K562 (cell line): ENCODE measurements around the gene FES. TPM values are rescaled to one million over a fixed set of nuclear protein-coding genes. Genes with fewer than 3 reads are reported as not detected.

Source experiments
- ARHGAP35 ChIP-seq: fragments of 450-650 bp; IDR thresholded peaks from 2 replicates; pipeline ENCODE4 v1.6.1; 2018; ENCODE audit not compliant: partially characterized antibody
- CTBP1 ChIP-seq: fragments of 450-650 bp; IDR thresholded peaks from 2 replicates; pipeline ENCODE4 v1.6.1; 2016; ENCODE audit warnings: borderline replicate concordance
- GTF2F1 ChIP-seq: IDR thresholded peaks from 2 replicates; pipeline ENCODE4 v1.6.1; 2011; ENCODE audit warnings: low read depth, low read length, improper control_type of control experiment
- MBD2 ChIP-seq: sonication (generic); IDR thresholded peaks from 2 replicates; pipeline ENCODE4 v1.6.1; 2016; ENCODE audit warnings: low read depth, borderline replicate concordance
- NCOA1 ChIP-seq: fragments of 450-650 bp; IDR thresholded peaks from 2 replicates; pipeline ENCODE4 v1.6.1; 2016; ENCODE audit warnings: low read depth
- SNRNP70 ChIP-seq: fragments of 200-400 bp; formaldehyde crosslinking; optimal IDR thresholded peaks from 2 replicates; pipeline ENCODE3; 2017; ENCODE audit warnings: low read depth, low read length
- TRIM28 ChIP-seq: fragments of 450-650 bp; IDR thresholded peaks from 2 replicates; pipeline ENCODE4 v1.6.1; 2017
- ZBED1 ChIP-seq: IDR thresholded peaks from 2 replicates; pipeline ENCODE4 v1.6.1; 2014
- ZZZ3 ChIP-seq: fragments of 450-650 bp; IDR thresholded peaks from 2 replicates; pipeline ENCODE4 v1.6.1; 2016; ENCODE audit warnings: antibody characterized with exemption, mild to moderate bottlenecking, moderate library complexity
- polyA plus RNA-seq, 8 experiments: library from polyadenylated mRNA; depleted of rRNA in 4 of 8; stranded (reverse) in 5 of 8; unstranded in 3 of 8; fragments of >200 nt; fragmentation: Nextera tagmentation in 2 of 8; fragmentation: Illumina TruSeq in 1 of 8; extraction: Ambion mirVana in 2 of 8; extraction: Trizol in 1 of 8; gene quantifications; 2 replicates each; pipeline versions ENCODE4 v1.2.1 to v1.2.3, GENCODE V29; 2011 to 2014; ENCODE audit warnings: inconsistent platforms in 1 of 8, missing spikeins in 1 of 8
- total RNA-seq, 7 experiments: library from RNA; depleted of rRNA in 6 of 7; stranded (reverse); fragments of >200 nt in 6 of 7; fragmentation: Illumina TruSeq in 2 of 7; extraction: Trizol in 2 of 7; gene quantifications; 2 replicates each; pipeline versions ENCODE4 v1.2.1 to v1.2.3, GENCODE V29; 2011 to 2021; ENCODE audit warnings: low replicate concordance in 1 of 7
- TF ChIP-seq, protein P1 (sequence below): fragments of 450-650 bp; IDR thresholded peaks from 2 replicates; pipeline ENCODE4 v1.6.1; 2016; ENCODE audit warnings: antibody characterized with exemption
- TF ChIP-seq, protein P2 (sequence below): fragments of 450-650 bp; IDR thresholded peaks from 2 replicates; pipeline ENCODE4 v1.6.1; 2018; ENCODE audit warnings: mild to moderate bottlenecking, low read depth; ENCODE audit not compliant: partially characterized antibody
- TF ChIP-seq, protein P3 (sequence below): fragments of 450-650 bp; conservative IDR thresholded peaks from 2 replicates; pipeline ENCODE4 v1.6.1; 2016; ENCODE audit warnings: missing genetic modification characterization, low read depth, mild to moderate bottlenecking, control low read depth, missing compliant biosample characterization
- TF ChIP-seq, protein P4 (sequence below): IDR thresholded peaks from 3 replicates; pipeline ENCODE4 v1.6.1; 2011; ENCODE audit warnings: borderline replicate concordance, mild to moderate bottlenecking; ENCODE audit not compliant: insufficient read length, insufficient read depth
- TF ChIP-seq, protein P5 (sequence below): sonication (generic); formaldehyde crosslinking; IDR thresholded peaks from 2 replicates; pipeline ENCODE4 v1.8.1; 2023; ENCODE audit warnings: mild to moderate bottlenecking, missing genetic modification reagents, moderate library complexity

The FES gene
- total and polyA plus RNA-seq, 9 of the 15 experiments (the other 6 are each of a cell fraction or from before 2014, with no cell fraction given) = 0.38 to 2.6 (median 0.82) TPM

DNA sequence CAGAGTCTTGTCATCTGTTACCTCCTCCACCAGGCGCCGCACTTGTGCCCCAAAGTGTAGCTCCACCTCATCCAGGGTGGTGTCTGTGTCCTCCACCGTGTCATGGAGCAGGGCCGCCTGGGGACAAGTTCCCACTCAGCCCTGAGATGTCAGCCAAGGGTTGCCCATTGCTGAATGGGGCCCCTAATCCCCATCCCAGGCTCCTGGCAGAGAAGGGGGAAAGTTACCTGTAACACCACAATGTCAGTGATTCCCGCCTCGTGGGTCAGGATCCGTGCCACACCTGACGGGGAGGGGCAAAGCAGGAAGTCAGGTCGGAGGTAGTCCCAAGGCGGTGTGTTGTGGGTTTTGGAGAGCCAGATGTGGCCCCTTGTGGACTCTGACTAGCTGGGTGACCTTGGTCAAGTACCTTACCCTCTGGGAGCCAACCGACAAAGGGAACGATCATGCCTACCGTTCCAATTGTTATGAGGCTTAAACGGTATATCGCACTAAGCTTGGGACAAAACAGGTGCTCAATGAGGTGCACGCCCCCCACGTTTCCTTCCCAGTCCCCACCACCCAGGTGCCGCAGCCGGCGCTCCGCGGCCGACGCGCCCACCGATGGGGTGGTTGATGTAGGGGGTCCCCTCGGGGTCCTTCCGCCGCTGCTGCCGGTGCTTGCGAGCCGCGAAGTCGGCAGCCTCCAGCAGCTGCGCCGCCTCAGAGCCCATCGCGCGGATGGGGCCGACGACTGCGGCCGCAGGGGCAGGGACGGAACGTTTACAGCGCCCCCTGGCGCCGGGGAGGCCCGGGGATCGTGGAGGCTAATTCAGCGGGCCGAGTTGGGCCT is 47.7 kb downstream of the FES start, which contains the start of gene HDDC3 (continued):
- TF ChIP-seq, protein P1, sequence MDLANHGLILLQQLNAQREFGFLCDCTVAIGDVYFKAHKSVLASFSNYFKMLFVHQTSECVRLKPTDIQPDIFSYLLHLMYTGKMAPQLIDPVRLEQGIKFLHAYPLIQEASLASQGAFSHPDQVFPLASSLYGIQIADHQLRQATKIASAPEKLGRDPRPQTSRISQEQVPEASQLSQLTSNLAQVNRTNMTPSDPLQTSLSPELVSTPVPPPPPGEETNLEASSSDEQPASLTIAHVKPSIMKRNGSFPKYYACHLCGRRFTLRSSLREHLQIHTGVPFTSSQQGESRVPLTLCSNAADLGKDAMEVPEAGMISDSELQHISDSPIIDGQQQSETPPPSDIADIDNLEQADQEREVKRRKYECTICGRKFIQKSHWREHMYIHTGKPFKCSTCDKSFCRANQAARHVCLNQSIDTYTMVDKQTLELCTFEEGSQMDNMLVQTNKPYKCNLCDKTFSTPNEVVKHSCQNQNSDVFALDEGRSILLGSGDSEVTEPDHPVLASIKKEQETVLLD = peak; percentile 24; the same call in 1 of the 2 replicates
- TF ChIP-seq ZBED1 (peak; percentile 48; the same call in 1 of the 2 replicates), MBD2 (no peak; the same call in 1 of the 2 replicates), NCOA1 (0 out of 2 replicates have a peak, but pooled peaks have one; percentile 37), CTBP1 (peak; percentile 91), TRIM28 (peak; percentile 54; the same call in 1 of the 2 replicates), SNRNP70 (no peak), ZZZ3 (no peak), GTF2F1 (0 out of 2 replicates have a peak, but pooled peaks have one; percentile 16), ARHGAP35 (no peak)
- TF ChIP-seq, protein P2, sequence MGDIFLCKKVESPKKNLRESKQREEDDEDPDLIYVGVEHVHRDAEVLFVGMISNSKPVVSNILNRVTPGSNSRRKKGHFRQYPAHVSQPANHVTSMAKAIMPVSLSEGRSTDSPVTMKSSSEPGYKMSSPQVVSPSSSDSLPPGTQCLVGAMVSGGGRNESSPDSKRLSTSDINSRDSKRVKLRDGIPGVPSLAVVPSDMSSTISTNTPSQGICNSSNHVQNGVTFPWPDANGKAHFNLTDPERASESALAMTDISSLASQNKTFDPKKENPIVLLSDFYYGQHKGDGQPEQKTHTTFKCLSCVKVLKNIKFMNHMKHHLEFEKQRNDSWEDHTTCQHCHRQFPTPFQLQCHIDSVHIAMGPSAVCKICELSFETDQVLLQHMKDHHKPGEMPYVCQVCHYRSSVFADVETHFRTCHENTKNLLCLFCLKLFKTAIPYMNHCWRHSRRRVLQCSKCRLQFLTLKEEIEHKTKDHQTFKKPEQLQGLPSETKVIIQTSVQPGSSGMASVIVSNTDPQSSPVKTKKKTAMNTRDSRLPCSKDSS = no peak
- TF ChIP-seq, protein P3, sequence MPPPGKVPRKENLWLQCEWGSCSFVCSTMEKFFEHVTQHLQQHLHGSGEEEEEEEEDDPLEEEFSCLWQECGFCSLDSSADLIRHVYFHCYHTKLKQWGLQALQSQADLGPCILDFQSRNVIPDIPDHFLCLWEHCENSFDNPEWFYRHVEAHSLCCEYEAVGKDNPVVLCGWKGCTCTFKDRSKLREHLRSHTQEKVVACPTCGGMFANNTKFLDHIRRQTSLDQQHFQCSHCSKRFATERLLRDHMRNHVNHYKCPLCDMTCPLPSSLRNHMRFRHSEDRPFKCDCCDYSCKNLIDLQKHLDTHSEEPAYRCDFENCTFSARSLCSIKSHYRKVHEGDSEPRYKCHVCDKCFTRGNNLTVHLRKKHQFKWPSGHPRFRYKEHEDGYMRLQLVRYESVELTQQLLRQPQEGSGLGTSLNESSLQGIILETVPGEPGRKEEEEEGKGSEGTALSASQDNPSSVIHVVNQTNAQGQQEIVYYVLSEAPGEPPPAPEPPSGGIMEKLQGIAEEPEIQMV (tag) = no peak
- TF ChIP-seq, protein P4, sequence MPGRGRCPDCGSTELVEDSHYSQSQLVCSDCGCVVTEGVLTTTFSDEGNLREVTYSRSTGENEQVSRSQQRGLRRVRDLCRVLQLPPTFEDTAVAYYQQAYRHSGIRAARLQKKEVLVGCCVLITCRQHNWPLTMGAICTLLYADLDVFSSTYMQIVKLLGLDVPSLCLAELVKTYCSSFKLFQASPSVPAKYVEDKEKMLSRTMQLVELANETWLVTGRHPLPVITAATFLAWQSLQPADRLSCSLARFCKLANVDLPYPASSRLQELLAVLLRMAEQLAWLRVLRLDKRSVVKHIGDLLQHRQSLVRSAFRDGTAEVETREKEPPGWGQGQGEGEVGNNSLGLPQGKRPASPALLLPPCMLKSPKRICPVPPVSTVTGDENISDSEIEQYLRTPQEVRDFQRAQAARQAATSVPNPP = no peak
- TF ChIP-seq, protein P5, sequence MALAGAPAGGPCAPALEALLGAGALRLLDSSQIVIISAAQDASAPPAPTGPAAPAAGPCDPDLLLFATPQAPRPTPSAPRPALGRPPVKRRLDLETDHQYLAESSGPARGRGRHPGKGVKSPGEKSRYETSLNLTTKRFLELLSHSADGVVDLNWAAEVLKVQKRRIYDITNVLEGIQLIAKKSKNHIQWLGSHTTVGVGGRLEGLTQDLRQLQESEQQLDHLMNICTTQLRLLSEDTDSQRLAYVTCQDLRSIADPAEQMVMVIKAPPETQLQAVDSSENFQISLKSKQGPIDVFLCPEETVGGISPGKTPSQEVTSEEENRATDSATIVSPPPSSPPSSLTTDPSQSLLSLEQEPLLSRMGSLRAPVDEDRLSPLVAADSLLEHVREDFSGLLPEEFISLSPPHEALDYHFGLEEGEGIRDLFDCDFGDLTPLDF (CRISPR knock-in tag) = no peak; the same call in none of the 2 replicates
